ENCODE data around the gene C16orf92.

- TF ChIP-seq CTCF (IDR thresholded peaks at IDR 0.05; ENCODE audit: borderline replicate concordance, extremely low read depth, low read length, poor library complexity, severe bottlenecking) (no peak), EZH2 (IDR thresholded peaks at IDR 0.05; ENCODE audit: borderline replicate concordance, low read depth, low read length, severe bottlenecking) (no peak)
Measured at GRCh38 chr16:30030011-30030685, 7.2 kb downstream of the C16orf92 start.

All from DND-41 (cell line).